AG08396 (cell line): Measurements from ENCODE around the gene LHX5.
"Not testable (repeated sequence)": the region's sequence is repeated elsewhere in the genome, so short reads cannot be mapped to it uniquely, and the experiment has no call there.

Experiments used
- DNase-seq: peaks from one replicate; pipeline ENCODE4 v3.0.0; 2012; ENCODE audit warnings: low spot score, mixed read lengths

Gene LHX5

GRCh38 chr12:113471619-113472171 lies at the start of gene LHX5:
TSS of gene LHX5 (minus strand) at chr12:113471871. CDS start at chr12:113471498, 373 bp downstream.
- DNase-seq = peak; percentile 20

GRCh38 chr12:113519464-113520307 lies 48.0 kb upstream of the LHX5 start:
- no peak for DNase-seq

GRCh38 chr12:113515082-113515856 lies 43.6 kb upstream of the LHX5 start:
- no peak for DNase-seq

GRCh38 chr12:113514602-113515001 lies 42.9 kb upstream of the LHX5 start:
- DNase-seq = no peak

GRCh38 chr12:113512568-113512967 lies 40.9 kb upstream of the LHX5 start:
- no peak for DNase-seq

- DNase-seq = no peak
These were observed 35.2 kb upstream of the LHX5 start for GRCh38 chr12:113506867-113507266.

GRCh38 chr12:113505941-113506340 lies 34.3 kb upstream of the LHX5 start:
- DNase-seq = no peak

- DNase-seq = no peak
These were observed 33.2 kb upstream of the LHX5 start for GRCh38 chr12:113504917-113505316.

- DNase-seq = no peak
These were observed 29.2 kb upstream of the LHX5 start for GRCh38 chr12:113500782-113501311.

GRCh38 chr12:113500306-113500675 lies 28.6 kb upstream of the LHX5 start:
- DNase-seq = no peak

GRCh38 chr12:113498490-113498889 lies 26.8 kb upstream of the LHX5 start:
- no peak for DNase-seq

- DNase-seq = no peak
These were observed 26.0 kb upstream of the LHX5 start for GRCh38 chr12:113497693-113498092.

GRCh38 chr12:113495941-113496340 lies 24.3 kb upstream of the LHX5 start:
- DNase-seq = not testable (repeated sequence)

GRCh38 chr12:113488322-113488721 lies 16.7 kb upstream of the LHX5 start:
- no peak for DNase-seq

GRCh38 chr12:113486722-113487121 lies 15.1 kb upstream of the LHX5 start:
- no peak for DNase-seq

- DNase-seq = no peak
These were observed 13.7 kb upstream of the LHX5 start for GRCh38 chr12:113485330-113485729.

GRCh38 chr12:113482334-113482733 lies 10.7 kb upstream of the LHX5 start:
- no peak for DNase-seq

GRCh38 chr12:113480336-113480971 lies 8.8 kb upstream of the LHX5 start:
- DNase-seq = no peak

GRCh38 chr12:113479590-113480335 lies 8.1 kb upstream of the LHX5 start:
- peak; percentile 70 for DNase-seq

GRCh38 chr12:113479216-113479589 lies 7.5 kb upstream of the LHX5 start:
- DNase-seq = no peak

GRCh38 chr12:113478351-113479011 lies 6.8 kb upstream of the LHX5 start:
- no peak for DNase-seq
